ENCODE data around the gene TMEM247.

The TMEM247 gene

GRCh38 chr2:46517485-46517884, 38.1 kb downstream of the TMEM247 start:
- Histone ChIP-seq H3K36me3 (ENCODE audit: insufficient read depth, low read length) (no peaks in the 10 kb centered on the region), H3K9me3 (ENCODE audit: insufficient read depth, low read length, severe bottlenecking) (peaks cover 14% of the 10 kb centered on the region), H4K20me1 (ENCODE audit: insufficient read depth, low read length) (no peaks in the 10 kb centered on the region), H3K79me2 (ENCODE audit: insufficient read depth, low read length) (no peaks in the 10 kb centered on the region), H2AFZ (ENCODE audit: low read depth, low read length) (no peak overlapping the region), H3K27ac (ENCODE audit: low read length) (no peak overlapping the region), H3K9ac (ENCODE audit: low read depth, low read length) (no peak overlapping the region), H3K4me3 (ENCODE audit: low read depth in 1 of 2, low read length in 2 of 2) (no peak overlapping the region), H3K4me1 (ENCODE audit: insufficient read depth, low read length) (no peaks in the 10 kb centered on the region), H3K4me2 (ENCODE audit: insufficient read depth, low read length) (no peak overlapping the region), H3K27me3 (ENCODE audit: insufficient read depth, low read length, poor library complexity) (no peaks in the 10 kb centered on the region)
- no peak for DNase-seq
- no peak for ATAC-seq (ENCODE audit: insufficient read depth, low read depth)
- TF ChIP-seq EZH2 (IDR thresholded peaks at IDR 0.05; ENCODE audit: borderline replicate concordance, low read depth, low read length, severe bottlenecking) (no peak), CTCF (IDR thresholded peaks at IDR 0.05; ENCODE audit: borderline replicate concordance, extremely low read depth, low read length, poor library complexity, severe bottlenecking) (no peak)

GRCh38 chr2:46518861-46519260, 39.5 kb downstream of the TMEM247 start:
- H3K4me1 ChIP-seq (ENCODE audit: insufficient read depth, low read length), result no peaks in the 10 kb centered on the region
- H3K27me3 ChIP-seq (ENCODE audit: insufficient read depth, low read length, poor library complexity), result no peaks in the 10 kb centered on the region
- no peak for DNase-seq
- peaks cover 14% of the 10 kb centered on the region for H3K9me3 ChIP-seq (ENCODE audit: insufficient read depth, low read length, severe bottlenecking)
- H4K20me1 ChIP-seq (ENCODE audit: insufficient read depth, low read length), result no peaks in the 10 kb centered on the region
- no peak for ATAC-seq (ENCODE audit: insufficient read depth, low read depth)
- no peak overlapping the region for H2AFZ ChIP-seq (ENCODE audit: low read depth, low read length)
- H3K9ac ChIP-seq (ENCODE audit: low read depth, low read length), result no peak overlapping the region
- no peaks in the 10 kb centered on the region for H3K36me3 ChIP-seq (ENCODE audit: insufficient read depth, low read length)
- H3K4me2 ChIP-seq (ENCODE audit: insufficient read depth, low read length), result no peak overlapping the region
- no peak overlapping the region for H3K4me3 ChIP-seq (ENCODE audit: low read depth in 1 of 2, low read length in 2 of 2)
- no peaks in the 10 kb centered on the region for H3K79me2 ChIP-seq (ENCODE audit: insufficient read depth, low read length)
- TF ChIP-seq EZH2 (IDR thresholded peaks at IDR 0.05; ENCODE audit: borderline replicate concordance, low read depth, low read length, severe bottlenecking) (no peak), CTCF (IDR thresholded peaks at IDR 0.05; ENCODE audit: borderline replicate concordance, extremely low read depth, low read length, poor library complexity, severe bottlenecking) (no peak)
- no peak overlapping the region for H3K27ac ChIP-seq (ENCODE audit: low read length)

GRCh38 chr2:46519265-46519664, 39.9 kb downstream of the TMEM247 start:
- H3K4me3 ChIP-seq (ENCODE audit: low read depth in 1 of 2, low read length in 2 of 2), result no peak overlapping the region
- DNase-seq (no peak), ATAC-seq (ENCODE audit: insufficient read depth, low read depth) (no peak)
- no peaks in the 10 kb centered on the region for H3K27me3 ChIP-seq (ENCODE audit: insufficient read depth, low read length, poor library complexity)
- H3K79me2 ChIP-seq (ENCODE audit: insufficient read depth, low read length), result no peaks in the 10 kb centered on the region
- no peak for TF ChIP-seq CTCF (IDR thresholded peaks at IDR 0.05; ENCODE audit: borderline replicate concordance, extremely low read depth, low read length, poor library complexity, severe bottlenecking)
- TF ChIP-seq EZH2 (IDR thresholded peaks at IDR 0.05; ENCODE audit: borderline replicate concordance, low read depth, low read length, severe bottlenecking), result no peak
- no peaks in the 10 kb centered on the region for H3K36me3 ChIP-seq (ENCODE audit: insufficient read depth, low read length)
- no peak overlapping the region for H3K27ac ChIP-seq (ENCODE audit: low read length)
- H4K20me1 ChIP-seq (ENCODE audit: insufficient read depth, low read length), result no peaks in the 10 kb centered on the region
- H3K9me3 ChIP-seq (ENCODE audit: insufficient read depth, low read length, severe bottlenecking), result peaks cover 14% of the 10 kb centered on the region
- H3K4me1 ChIP-seq (ENCODE audit: insufficient read depth, low read length), result no peaks in the 10 kb centered on the region
- H3K9ac ChIP-seq (ENCODE audit: low read depth, low read length), result no peak overlapping the region
- no peak overlapping the region for H2AFZ ChIP-seq (ENCODE audit: low read depth, low read length)
- no peak overlapping the region for H3K4me2 ChIP-seq (ENCODE audit: insufficient read depth, low read length)
